Esophagus squamous epithelium (tissue), 5 donors: ENCODE data around the gene SERPINB7. TPM values are rescaled to one million over a fixed set of nuclear protein-coding genes. Genes with fewer than 3 reads are reported as not detected.
"Not testable (repeated sequence)": the region's sequence is repeated elsewhere in the genome, so short reads cannot be mapped to it uniquely, and the experiment has no call there.

Source experiments
- DNase-seq: peaks from one replicate; lab custom pipeline; 2025; lab: John Stamatoyannopoulos, UW
- H3K27ac ChIP-seq, 4 donors: fragments of 200-600 bp; sonication (generic); one replicate each; pipeline ENCODE4 v1.5.1; 2016 to 2019; ENCODE audit warnings: mild to moderate bottlenecking in 1 of 4
- H3K27me3 ChIP-seq, 4 donors: fragments of 200-600 bp; sonication (generic); 1 replicate in 3 of 4; 2 replicates in 1 of 4; pipeline versions ENCODE4 v1.5.1 to v1.6.0; 2017 to 2021; ENCODE audit warnings: antibody characterized with exemption in 1 of 4
- H3K36me3 ChIP-seq, 3 donors: fragments of 200-600 bp; sonication (generic); one replicate each; pipeline ENCODE4 v1.5.1; 2016 to 2019
- H3K4me1 ChIP-seq, 3 donors: fragments of 200-600 bp; sonication (generic); one replicate each; pipeline ENCODE4 v1.5.1; 2017 to 2019
- H3K4me3 ChIP-seq, 4 donors: fragments of 200-600 bp; sonication (generic); 1 replicate in 3 of 4; 2 replicates in 1 of 4; pipeline ENCODE4 v1.5.1; 2016 to 2019; ENCODE audit warnings: mild to moderate bottlenecking in 2 of 4, moderate library complexity in 1 of 4
- H3K9me3 ChIP-seq, 3 donors: fragments of 200-600 bp; sonication (generic); one replicate each; pipeline ENCODE4 v1.5.1; 2016 to 2019
- CTCF ChIP-seq, 6 experiments: fragments of 450-650 bp in 4 of 6; fragments of 200-600 bp in 2 of 6; sonication (generic) in 2 of 6; IDR thresholded peaks; one replicate each; pipeline ENCODE4 v1.5.1; 2016 to 2019; ENCODE audit warnings: antibody characterized with exemption in 6 of 6, mild to moderate bottlenecking in 4 of 6, moderate library complexity in 4 of 6
- POLR2A ChIP-seq, 4 donors: fragments of 450-650 bp; IDR thresholded peaks; one replicate each; pipeline ENCODE4 v1.6.1; 2017; ENCODE audit warnings: antibody characterized with exemption in 4 of 4, mild to moderate bottlenecking in 4 of 4, moderate library complexity in 3 of 4
- WGBS, 2 donors: methylation state at CpG; one replicate each; pipeline ENCODE4 v1.1.5; 2018; 5-methylcytosine and 5-hydroxymethylcytosine counted together
- intact Hi-C: fragments of 100-400 bp; cut with DNase I; formaldehyde crosslinking; loops from one replicate; pipeline ENCODE4 v1.15.0; 2022
- total RNA-seq, 4 donors: library from RNA; depleted of rRNA; stranded (reverse); fragments of >200 nt; gene quantifications; one replicate each; pipeline ENCODE4 v1.1.0, GENCODE V29; 2016
- donor health status: DM: yes; HTN: yes; CAD: no.

The SERPINB7 gene
- total RNA-seq, 4 donors from 2014 or later, result 0.21 to 1.6 (median 1.1) TPM; not detected in 1

GRCh38 chr18:63753676-63754075 is 21.5 kb upstream of the SERPINB7 start:
- Histone ChIP-seq H3K27ac (no peak overlapping the region), H3K36me3 (no peaks in the 10 kb centered on the region), H3K9me3 (no peaks in the 10 kb centered on the region), H3K27me3 (no peaks in the 10 kb centered on the region), H3K4me1 (no peaks in the 10 kb centered on the region), H3K4me3 (no peak overlapping the region)
- DNase-seq, result no peak
- intact Hi-C loops, result no loop called here
- TF ChIP-seq CTCF (IDR thresholded peaks at IDR 0.05) (no peak), POLR2A (IDR thresholded peaks at IDR 0.05) (no peak)

GRCh38 chr18:63757541-63757940 is 17.7 kb upstream of the SERPINB7 start:
- Histone ChIP-seq H3K9me3 (peaks cover 0 to 15% (median 14%) of the 10 kb centered on the region in 3 donors), H3K4me3 (no peak overlapping the region), H3K4me1 (no peaks in the 10 kb centered on the region), H3K36me3 (no peaks in the 10 kb centered on the region), H3K27ac (no peak overlapping the region), H3K27me3 (no peaks in the 10 kb centered on the region)
- DNase-seq, result no peak
- intact Hi-C loops, result no loop called here
- TF ChIP-seq POLR2A (IDR thresholded peaks at IDR 0.05) (no peak), CTCF (IDR thresholded peaks at IDR 0.05) (no peak)

GRCh38 chr18:63758615-63759240 is 16.5 kb upstream of the SERPINB7 start:
- Histone ChIP-seq H3K36me3 (no peaks in the 10 kb centered on the region), H3K27ac (no peak overlapping the region), H3K9me3 (peaks cover 0 to 15% (median 14%) of the 10 kb centered on the region in 3 donors), H3K27me3 (no peaks in the 10 kb centered on the region), H3K4me3 (no peak overlapping the region), H3K4me1 (no peaks in the 10 kb centered on the region)
- intact Hi-C loops, result no loop called here
- WGBS, 2 donors, result 78 to 83% methylated on average over 3 of the region's 3 CpGs
- no peak for DNase-seq
- no peak for TF ChIP-seq CTCF (IDR thresholded peaks at IDR 0.05)
- no peak for TF ChIP-seq POLR2A (IDR thresholded peaks at IDR 0.05)

GRCh38 chr18:63759786-63760185 is 15.4 kb upstream of the SERPINB7 start:
- H3K27ac ChIP-seq, DNase-seq, H3K4me3 ChIP-seq, H3K27me3 ChIP-seq, H3K36me3 ChIP-seq, intact Hi-C loops, H3K4me1 ChIP-seq: not testable (repeated sequence)
- H3K9me3 ChIP-seq, result peaks cover 0 to 15% (median 14%) of the 10 kb centered on the region in 3 donors
- WGBS, 2 donors, result 100% methylated on average over 1 to 2 of the region's 2 CpGs

GRCh38 chr18:63762518-63762917 is 12.7 kb upstream of the SERPINB7 start:
- no peak for DNase-seq
- Histone ChIP-seq H3K27me3 (no peaks in the 10 kb centered on the region), H3K4me1 (no peaks in the 10 kb centered on the region), H3K4me3 (no peak overlapping the region), H3K27ac (no peak overlapping the region), H3K36me3 (no peaks in the 10 kb centered on the region), H3K9me3 (peaks cover 0 to 15% (median 14%) of the 10 kb centered on the region in 3 donors)
- WGBS, 2 donors, result 87 to 88% methylated on average over 1 of the region's 1 CpG
- intact Hi-C loops, result no loop called here
- TF ChIP-seq CTCF (IDR thresholded peaks at IDR 0.05), result no peak
- TF ChIP-seq POLR2A (IDR thresholded peaks at IDR 0.05), result no peak
